Stimulated activated CD4-positive, alpha-beta T cell treated with anti-CD3 and anti-CD28 coated beads, Interleukin-1b, Interleukin-23, amount 100 ng/mL, for 4 hours (primary cell): ENCODE measurements around the gene DUSP5.

ENCODE experiments used
- DNase-seq, 2 donors: peaks; one replicate each; pipeline ENCODE4 v3.0.0-alpha.2; 2020; ENCODE audit warnings: low read depth in 2 of 2

The DUSP5 gene

GRCh38 chr10:110546499-110547110 lies 48.9 kb downstream of the DUSP5 start:
- DNase-seq = no peak

- no peak for DNase-seq
Observed at GRCh38 chr10:110547139-110547761, 49.5 kb downstream of the DUSP5 start.

- DNase-seq = no peak
Observed at GRCh38 chr10:110548002-110548401, 50.3 kb downstream of the DUSP5 start.

- no peak for DNase-seq
Observed at GRCh38 chr10:110549211-110549610, 51.5 kb downstream of the DUSP5 start.

GRCh38 chr10:110553905-110554304 lies 56.2 kb downstream of the DUSP5 start:
- DNase-seq = no peak

- DNase-seq = no peak
Observed at GRCh38 chr10:110556296-110556695, 58.6 kb downstream of the DUSP5 start.

GRCh38 chr10:110556969-110557601 lies 59.4 kb downstream of the DUSP5 start:
- DNase-seq = peak; percentile 45 to 55

- DNase-seq = no peak
Observed at GRCh38 chr10:110558041-110558440, 60.3 kb downstream of the DUSP5 start.

- no peak for DNase-seq
Observed at GRCh38 chr10:110560012-110560411, 62.3 kb downstream of the DUSP5 start.
